SW480 (cell line): Measurements from ENCODE around the gene ZFAND3.
"Not testable (repeated sequence)": the region's sequence is repeated elsewhere in the genome, so short reads cannot be mapped to it uniquely, and the experiment has no call there.

Experiments
- DNase-seq: peaks from one replicate; pipeline ENCODE4 v3.0.0-alpha.2; 2016; ENCODE audit warnings: low spot score

Gene ZFAND3

DNA sequence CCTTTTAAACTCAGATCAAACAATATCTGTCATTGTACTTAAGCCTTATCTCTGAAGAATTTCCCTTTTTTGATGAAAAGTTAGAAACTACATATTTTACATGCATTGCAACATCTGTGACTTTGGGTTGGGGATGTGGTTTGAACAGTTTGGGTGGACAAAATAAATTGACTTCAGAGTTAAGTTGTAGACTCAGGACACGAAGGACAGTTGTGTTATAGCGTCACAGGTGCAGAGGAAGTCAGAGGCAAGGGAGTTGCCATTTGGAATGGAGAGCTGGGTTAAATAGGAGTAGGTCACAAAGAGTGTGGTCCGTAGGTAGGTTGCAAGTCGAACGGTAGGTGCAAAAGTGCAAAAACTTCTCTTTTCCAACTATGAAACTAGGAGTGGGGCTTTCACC lies 46.0 kb downstream of the ZFAND3 start:
- DNase-seq: no peak

DNA sequence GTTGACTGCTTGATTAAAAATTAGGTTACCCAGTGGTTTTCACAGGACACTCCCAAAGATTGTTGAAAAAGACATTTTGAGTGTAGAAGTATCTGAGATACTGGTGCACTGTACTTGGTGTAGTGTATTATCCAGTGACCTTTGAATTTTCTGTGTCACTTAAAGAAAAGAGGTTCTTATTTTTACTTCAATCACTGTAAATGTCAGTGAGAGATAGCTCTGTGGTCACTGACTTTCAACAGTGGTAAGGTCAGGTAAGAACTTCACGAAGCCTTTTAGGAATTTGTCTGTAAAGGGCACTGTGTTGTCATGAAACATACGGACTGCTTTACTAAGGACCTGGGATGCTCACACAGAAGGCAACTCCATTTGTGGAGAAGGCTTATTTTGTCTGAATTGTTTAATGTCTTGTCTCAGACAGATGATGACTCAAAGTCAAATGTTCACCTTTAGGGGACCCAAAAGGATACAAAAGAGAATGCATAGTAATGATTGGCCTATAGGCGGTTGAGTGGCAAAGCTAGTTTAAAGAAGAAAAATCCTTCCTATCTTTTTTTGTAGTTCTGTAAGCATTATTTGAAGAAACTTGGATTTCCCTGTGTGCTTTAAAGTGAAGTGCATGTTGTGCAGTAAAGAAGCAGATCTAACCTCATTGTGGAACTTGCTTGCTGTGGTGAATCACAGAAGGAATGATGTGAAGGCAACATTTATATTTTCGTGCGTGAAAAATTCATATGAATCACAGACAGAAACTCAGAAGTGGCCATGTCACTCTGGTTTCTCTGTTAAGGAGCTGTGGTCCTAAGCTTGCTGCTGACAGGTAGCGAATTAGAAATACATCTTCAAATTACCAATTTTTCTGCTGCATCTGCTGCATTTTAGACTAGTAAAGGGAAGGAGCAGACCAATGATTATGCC lies 47.3 kb downstream of the ZFAND3 start:
- DNase-seq: no peak

DNA sequence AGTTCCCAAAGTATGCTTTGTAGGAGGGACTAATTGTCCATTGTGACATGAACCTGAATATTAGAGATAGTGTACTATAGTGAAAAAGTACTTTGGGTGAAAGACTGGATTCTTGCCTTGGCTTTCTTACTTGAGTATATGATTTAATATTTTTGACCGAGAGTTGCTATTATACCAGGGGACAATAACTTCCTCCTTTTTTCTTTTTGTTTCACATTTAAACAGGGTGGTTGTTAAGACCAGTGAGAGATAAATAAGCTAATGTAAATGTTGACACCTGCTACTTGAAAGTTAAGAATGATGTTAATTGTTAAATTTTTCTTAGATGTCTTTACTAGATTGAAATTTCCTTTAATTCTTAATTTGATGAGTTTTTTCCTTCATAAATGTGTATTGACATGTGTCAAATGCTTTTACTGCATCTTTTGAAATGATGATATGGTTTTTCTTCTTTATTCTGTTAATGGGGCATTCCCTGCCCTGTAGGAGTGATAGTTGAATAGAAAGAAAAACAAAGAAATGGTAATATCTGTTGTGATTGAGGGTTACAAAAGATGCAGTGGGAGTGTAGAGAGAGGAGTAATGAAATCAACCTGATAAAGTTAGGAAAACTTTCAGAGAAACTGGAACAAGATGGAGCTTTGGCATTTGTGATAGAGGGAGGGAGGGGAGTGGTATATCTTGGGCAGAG lies 48.4 kb downstream of the ZFAND3 start:
- no peak for DNase-seq

DNA sequence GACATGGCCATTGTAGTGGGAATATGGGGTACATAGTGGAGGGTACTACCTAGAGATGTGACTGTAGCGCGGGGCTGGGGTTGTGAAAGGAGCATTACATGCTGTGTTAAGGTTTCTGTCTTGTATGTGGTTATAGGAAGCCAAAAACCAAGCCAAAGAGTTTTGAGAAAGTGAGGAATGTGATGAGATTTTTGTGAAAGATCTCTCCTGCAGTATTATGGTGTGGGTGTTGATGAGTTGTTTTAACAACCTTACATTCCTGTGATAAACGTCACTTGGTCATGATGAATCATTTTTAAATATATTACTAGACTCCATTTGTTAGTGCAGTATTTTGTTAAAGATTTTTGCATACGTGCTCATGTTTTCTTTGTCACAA lies 48.9 kb downstream of the ZFAND3 start:
- no peak for DNase-seq

DNA sequence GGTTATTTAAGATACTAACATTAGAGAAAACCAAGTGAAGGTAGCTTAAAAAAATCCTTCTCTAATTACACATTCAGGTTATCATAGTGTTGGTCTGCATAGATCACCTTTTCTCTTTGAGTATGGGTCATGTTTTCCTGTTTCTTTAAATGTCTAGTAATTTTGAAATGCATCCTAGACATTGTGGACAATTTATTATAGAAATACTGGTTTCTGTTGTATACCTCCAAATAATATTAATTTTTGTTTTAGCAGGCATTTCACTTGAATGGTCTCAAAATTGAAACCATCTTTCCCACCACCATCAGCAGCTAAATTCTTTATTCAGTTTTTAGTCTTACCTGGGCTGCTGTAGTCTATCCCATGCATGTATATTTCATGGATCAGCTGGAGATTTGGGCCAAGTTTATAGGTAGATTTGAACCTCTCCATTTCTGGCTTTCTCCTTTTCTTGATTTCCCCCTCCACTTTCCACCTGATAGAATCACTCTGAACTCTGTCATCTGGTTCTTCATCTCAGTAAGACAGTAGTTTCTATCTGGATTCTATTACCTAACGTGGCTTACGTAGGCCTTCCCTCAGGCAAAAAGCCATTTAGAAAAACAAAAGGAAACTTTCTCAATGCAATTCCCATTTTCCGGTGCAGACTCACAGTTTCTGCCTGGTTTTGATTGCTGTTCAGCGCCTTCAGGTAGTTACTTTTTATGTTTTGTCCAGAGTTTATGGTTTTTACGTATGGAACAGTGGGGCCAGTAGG lies 52.3 kb downstream of the ZFAND3 start:
- DNase-seq: no peak

DNA sequence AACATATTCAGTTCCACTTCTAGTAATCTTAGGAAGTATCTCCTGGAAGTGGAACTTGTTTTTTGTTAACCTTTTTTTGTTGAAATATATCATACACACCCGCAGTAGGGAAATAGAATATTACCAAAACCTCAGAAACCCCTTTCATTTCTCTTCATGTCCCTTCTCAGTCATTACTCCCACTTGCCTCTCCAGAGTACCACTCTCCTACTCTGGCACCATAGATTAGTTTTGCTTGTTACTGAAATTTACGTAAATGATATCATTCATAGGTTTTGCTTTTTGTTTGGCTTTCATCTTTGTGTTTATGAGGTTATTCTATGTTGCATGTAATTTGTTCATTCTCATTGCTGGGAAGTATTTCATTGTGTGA lies 52.8 kb downstream of the ZFAND3 start:
- no peak for DNase-seq

GRCh38 chr6:37874726-37875125 lies 55.2 kb downstream of the ZFAND3 start:
- no peak for DNase-seq

DNA sequence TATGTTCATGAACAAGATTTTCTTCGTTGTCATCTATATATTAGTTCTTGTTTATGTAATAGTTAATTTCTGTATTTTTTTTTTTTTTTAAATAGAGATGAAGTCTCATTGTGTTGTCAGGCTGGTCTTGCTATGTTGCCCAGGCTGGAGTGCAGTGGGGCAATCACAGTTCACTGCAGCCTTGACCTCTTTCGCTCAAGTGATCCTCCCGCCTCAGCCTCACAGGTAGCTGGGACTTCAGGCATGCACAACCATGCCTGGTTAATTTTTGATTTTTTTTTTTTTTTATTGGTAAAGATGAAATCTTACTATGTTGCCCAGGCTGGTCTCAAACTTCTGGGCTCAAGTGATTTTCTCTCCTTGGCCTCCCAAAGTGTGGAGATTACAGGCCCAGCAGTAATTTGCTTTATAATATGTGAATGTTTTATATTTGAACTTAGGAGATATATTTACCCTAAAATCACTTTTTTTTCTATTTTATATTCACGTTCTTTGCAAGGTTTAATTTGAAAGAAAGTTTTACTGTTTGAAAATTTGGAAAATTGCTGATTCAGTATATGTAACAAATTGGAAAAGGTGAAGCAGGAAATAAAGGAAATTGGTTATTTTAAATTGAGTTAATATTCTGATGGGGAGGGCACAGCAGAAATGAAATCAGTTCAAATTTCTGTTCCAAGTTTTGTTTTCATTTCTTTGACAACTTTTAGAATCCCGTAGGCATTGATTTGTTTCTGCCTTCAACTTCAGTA lies 56.2 kb downstream of the ZFAND3 start:
- DNase-seq: no peak

GRCh38 chr6:37876843-37877242 lies 57.3 kb downstream of the ZFAND3 start:
- DNase-seq: no peak

- no peak for DNase-seq
Observed at GRCh38 chr6:37877373-37878149, 58.0 kb downstream of the ZFAND3 start.

- DNase-seq: no peak
Observed at GRCh38 chr6:37878150-37878710, 58.7 kb downstream of the ZFAND3 start.

DNA sequence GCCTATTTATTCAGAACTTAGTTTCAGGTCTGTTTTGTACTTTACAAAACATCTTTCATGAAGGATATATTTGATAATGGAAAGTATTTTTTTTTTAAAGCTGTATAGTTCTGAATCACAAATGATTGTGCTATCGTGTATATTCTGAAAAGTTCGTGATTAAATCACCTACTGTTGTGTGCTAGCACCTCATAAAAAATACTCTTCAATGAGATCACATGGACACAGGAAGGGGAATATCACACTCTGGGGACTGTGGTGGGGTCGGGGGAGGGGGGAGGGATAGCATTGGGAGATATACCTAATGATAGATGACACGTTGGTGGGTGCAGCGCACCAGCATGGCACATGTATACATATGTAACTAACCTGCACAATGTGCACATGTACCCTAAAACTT lies 61.1 kb downstream of the ZFAND3 start:
- DNase-seq: not testable (repeated sequence)

DNA sequence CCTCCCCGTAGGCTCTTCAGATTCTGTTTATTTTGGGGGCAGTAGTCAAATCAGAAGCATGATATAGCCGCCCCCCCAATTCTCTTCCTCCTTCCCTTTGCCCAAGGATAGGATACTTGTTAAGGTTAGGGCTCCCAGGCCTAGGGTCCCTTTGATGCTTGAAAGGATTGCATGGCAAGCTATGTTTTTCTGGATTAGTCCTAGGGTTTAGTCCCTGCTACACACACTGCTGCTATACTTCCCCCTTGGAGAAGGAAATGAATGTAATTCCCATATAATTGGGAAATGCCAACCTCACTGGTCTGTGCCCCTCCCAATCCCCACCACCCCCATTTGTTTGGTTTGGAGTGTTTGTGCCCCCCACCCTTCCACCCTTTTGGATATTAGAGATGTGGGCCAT lies 62.8 kb downstream of the ZFAND3 start:
- DNase-seq: no peak

GRCh38 chr6:37882724-37883413 lies 63.3 kb downstream of the ZFAND3 start:
- DNase-seq: no peak

GRCh38 chr6:37884548-37884947 lies 65.0 kb downstream of the ZFAND3 start:
- no peak for DNase-seq

DNA sequence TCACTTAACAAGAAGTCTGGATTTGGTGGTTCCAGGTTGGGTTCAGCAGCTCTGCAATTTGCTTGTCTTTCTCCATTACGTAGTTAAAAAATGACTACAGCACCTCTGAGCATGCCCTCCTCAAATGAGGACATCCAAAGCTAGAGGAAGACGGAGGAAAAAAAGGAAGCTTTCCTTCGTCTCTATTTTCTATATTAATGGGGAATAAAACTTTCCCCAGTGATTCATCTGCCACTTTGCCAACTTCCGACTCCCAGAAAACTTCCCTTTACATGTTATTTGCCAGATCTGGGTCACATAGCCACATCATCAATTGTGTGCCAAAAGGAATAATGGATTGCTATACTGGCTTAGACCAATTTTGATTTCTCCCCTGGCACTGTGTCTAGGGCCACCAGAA lies 69.5 kb downstream of the ZFAND3 start:
- DNase-seq: no peak

- no peak for DNase-seq
Observed at GRCh38 chr6:37889486-37889885, 70.0 kb downstream of the ZFAND3 start.

GRCh38 chr6:37891072-37891471 lies 71.5 kb downstream of the ZFAND3 start:
- no peak for DNase-seq

DNA sequence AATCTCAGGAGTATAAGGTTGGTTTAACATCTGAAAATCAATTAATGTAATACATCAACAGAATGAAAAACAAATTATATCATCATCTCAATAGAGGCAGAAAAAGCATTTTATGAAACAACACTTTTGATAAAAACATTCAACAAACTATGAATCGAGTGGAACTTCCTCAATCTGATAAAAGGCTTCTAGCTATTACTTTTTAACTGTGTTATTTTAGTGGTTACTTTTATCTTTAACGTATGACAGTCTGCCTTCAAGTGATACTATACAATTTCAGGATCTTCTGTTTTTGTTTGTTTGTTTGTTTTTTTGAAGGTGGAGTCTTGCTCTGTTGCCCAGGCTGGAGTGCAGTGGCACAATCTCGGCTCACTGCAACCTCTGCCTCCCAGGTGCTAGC lies 73.7 kb downstream of the ZFAND3 start:
- no peak for DNase-seq

GRCh38 chr6:37893734-37894133 lies 74.2 kb downstream of the ZFAND3 start:
- DNase-seq: not testable (repeated sequence)
